Stimulated activated CD4-positive, alpha-beta T cell treated with anti-CD3 and anti-CD28 coated beads, Interleukin-12 subunit alpha, Interleukin-12 subunit beta, amount 100 ng/mL, for 48 hours (primary cell): ENCODE results near the gene DCAF12.

Source experiments
- DNase-seq, 3 donors: peaks; one replicate each; pipeline ENCODE4 v3.0.0-alpha.2; 2020; ENCODE audit warnings: low read depth in 2 of 3, low spot score in 1 of 3

DCAF12 gene

GRCh38 chr9:34125681-34126206 lies 754 bp downstream of the DCAF12 start:
- no peak for DNase-seq

GRCh38 chr9:34124926-34125325 lies 1.6 kb downstream of the DCAF12 start:
- DNase-seq: no peak

GRCh38 chr9:34124099-34124498 lies 2.4 kb downstream of the DCAF12 start:
- DNase-seq: no peak

GRCh38 chr9:34123682-34124081 lies 2.8 kb downstream of the DCAF12 start:
- DNase-seq: no peak

DNA sequence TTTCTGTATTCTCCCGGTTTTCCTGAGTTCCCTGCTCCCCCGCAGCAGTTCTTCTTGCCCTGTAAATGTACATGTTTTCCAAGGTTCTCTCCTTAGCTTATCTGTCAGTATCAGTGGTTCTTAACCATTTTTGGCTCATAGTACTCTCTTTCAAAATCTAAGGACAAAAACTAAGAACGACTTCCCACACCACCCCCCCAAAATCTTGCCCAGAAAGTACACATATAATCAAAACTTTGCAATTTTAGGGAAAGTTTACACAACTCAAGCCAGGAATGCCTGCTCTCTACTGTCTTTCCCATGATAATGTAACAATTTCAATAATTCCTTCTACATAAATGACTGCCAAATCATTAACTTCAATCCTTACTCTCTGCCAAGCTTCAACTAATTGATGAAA lies 4.5 kb downstream of the DCAF12 start:
- no peak for DNase-seq

- no peak for DNase-seq
Observed at GRCh38 chr9:34119713-34120112, 6.8 kb downstream of the DCAF12 start.

- no peak for DNase-seq
Observed at GRCh38 chr9:34114436-34114835, 12.1 kb downstream of the DCAF12 start.

GRCh38 chr9:34106110-34106509 lies 20.4 kb downstream of the DCAF12 start:
- DNase-seq: no peak

DNA sequence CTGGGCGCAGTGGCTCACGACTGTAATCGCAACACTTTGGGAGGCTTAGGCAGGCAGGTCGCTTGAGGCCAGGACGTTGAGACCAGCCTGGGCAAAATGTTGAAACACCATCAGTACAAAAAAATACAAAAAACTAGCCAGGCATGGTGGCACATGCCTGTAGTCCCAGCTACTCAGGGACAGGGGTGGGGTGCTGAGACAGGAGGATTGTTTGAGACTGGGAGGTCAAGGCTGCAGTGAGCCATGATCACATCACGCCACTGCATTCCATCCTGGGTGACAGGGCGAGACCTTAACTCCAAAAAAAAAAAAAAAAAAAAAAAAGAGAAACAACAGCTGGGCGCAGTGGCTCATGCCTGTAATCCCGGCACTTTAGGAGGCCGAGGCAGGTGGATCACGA lies 23.7 kb downstream of the DCAF12 start:
- DNase-seq: no peak

GRCh38 chr9:34098307-34098706 lies 28.2 kb downstream of the DCAF12 start:
- no peak for DNase-seq

- DNase-seq: no peak
Observed at GRCh38 chr9:34097865-34098264, 28.6 kb downstream of the DCAF12 start.

DNA sequence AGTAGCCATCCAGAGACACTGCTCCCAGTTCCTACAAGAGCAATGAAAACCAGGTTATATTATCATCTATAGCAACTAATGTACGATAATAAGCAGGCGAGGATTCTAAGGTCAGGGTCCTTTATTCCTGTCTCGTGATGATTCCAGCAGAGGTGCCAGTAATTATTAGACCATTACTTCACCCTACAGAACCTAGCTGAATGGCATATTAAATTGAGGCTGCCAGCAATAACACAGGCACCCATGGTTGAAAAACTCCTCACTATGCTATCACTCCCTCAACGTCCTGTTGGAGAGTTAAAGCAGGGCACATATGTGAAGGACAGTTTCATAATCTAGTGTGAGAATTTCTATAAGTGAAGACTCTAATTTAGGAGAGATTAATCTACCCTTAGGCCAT lies 29.7 kb downstream of the DCAF12 start:
- DNase-seq: no peak

DNA sequence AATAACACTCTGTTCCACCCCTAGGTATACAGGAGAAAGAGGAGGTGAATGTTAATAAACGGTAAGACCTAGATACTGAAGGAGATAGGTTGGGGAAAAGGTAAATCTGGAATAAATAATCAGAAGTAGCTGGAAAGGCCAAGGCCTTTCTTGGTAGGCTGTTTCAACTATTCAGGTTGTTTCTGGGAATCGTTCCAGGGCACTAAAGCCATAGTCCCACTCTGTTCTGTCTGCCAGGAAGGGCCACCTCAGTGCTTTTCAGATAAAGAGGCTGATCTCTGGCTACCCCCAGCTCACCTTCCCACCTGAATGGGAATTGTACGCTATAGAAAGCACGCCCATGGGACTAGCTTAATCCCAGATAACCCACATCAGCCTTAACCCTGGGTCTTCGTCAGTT lies 32.9 kb downstream of the DCAF12 start:
- DNase-seq: no peak

DNA sequence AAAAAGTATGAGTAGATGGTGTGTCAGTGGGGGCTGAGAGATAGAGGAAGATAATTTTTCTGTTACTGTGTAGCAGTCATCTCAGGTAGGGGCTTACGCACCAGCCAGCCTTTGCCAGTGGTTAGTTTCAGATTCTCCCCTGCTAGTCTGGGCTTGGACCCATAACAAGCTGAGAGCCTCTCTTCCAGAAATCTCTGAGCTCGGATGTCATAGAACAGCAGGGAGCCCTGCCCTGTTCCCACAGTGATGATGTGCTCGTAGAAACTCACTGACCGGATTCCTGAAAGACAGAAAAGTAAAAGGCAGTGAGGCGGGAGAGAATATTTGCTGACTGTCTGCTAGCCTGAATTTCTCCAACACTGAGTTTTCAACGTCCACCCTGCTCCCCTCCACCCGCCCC lies 37.2 kb downstream of the DCAF12 start:
- DNase-seq: no peak

DNA sequence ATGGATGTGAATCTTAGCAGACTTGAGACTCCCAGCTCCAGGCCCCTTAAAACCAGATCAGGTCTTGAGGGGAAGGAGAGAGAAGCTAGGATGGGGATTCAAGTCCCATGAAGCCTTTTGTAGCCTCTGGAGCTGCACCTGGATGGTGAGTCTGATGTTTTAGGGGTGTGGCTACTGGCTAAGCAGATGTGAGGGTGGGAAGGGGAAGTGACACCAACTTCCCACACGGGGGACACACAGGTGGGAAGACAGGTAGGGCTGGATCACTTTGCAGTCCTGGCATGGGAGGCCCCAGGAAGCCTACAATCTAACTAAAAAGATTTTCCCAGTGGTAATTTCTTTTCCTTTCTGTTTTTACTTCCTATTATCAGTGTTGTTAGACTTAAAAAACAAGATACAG lies 39.1 kb downstream of the DCAF12 start:
- DNase-seq: no peak

DNA sequence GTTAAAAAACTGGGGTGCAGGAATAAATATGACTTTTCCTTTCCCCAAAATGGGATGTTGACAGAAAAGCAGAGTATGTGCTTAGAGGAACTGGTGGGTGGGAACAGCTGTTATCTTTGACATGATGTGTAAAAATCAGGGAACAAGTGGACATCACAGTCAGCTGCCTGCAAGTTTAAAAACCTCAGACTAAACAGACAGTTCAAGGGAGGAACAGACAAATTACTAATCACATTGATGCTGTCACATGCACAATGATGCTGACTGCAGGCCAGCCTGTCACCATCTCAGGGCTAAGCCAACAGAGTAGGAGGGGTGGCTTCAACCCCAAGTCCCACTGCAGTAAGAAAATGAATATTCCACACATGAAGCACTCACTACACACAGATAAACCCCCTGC lies 39.6 kb downstream of the DCAF12 start:
- no peak for DNase-seq

DNA sequence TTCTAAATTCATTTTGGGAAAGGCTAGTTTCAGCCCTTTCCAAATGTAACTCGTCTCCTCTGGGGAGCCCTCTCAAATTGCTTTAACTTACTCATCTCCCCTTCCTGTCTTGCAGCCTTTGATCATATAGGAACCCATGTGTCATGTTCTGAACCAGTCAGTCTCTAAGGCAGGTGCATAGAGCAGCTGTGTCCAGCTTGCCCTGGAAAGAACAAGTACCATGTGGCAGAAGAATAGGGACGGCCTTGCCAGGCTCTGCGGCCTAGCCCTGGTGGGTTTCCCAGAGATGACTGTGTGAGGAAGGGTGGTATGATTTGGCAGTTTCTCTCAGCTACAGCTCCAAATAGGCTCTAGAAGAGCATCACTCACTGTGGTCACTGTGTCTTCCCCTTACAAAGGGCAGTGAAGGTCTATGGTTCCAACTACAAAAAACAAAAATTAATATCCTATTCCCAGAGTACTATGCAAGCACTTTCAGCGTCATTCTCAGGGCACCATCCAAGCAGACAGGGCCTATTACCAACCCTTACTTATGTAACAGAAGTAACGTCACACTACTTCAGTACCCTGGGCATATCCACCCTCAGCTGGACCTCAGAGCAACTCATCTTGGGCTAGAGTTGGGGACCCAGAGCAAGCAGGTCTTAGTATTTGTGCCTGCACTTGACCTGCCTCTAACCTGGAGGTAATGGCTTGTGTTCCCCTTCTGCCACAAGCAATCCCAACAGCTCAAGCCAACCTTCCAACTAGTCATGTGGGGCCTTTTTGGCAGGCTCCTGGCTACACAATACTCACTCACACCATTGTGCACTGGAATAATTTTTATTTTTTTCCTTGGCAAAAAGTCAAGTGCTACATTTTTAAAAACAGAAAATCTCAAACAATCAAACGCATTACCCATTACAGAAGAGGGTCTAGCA lies 40.7 kb downstream of the DCAF12 start:
- DNase-seq: no peak

DNA sequence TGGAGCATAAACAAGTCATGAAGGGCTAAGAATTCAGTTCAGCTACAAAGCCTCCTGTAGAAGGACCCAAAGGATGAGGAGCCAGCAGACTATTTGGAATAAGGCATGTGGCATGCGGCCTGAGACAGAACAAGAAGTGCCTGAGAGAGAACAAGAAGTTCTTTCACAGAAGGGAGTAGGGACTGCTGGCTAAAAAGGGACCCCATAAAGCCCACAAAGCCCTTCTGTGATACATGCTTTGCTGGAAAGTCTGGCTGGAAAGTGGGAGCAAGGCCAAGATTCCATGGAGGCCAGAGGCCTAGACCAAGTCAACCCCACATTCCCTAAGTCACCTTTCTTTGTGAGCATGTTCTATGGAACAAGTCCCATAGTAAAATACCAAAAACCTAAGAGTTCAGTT lies 41.9 kb downstream of the DCAF12 start:
- no peak for DNase-seq

- no peak for DNase-seq
Observed at GRCh38 chr9:34079181-34079580, 47.3 kb downstream of the DCAF12 start.

GRCh38 chr9:34072868-34073590 lies 53.5 kb downstream of the DCAF12 start:
- no peak for DNase-seq

DNA sequence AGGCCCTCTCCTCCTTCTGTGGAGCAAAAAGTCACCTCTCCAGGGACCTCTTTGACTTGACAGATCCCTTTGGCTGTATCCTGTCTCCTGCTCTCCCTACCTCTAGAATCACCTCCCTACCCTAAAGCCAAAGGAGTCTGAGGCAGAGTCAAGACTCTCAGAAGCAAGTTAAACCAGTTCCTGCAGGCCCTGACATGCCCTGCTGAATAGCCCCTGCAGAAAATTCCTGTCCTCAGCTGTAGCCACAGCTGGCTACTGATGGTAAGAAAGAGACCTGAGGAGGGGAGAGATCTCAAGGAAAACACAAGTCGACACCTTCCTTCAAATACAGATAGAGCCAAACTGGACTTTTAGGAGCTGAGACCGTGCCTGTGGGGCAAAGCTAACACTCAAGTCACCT lies 54.1 kb downstream of the DCAF12 start:
- no peak for DNase-seq

DNA sequence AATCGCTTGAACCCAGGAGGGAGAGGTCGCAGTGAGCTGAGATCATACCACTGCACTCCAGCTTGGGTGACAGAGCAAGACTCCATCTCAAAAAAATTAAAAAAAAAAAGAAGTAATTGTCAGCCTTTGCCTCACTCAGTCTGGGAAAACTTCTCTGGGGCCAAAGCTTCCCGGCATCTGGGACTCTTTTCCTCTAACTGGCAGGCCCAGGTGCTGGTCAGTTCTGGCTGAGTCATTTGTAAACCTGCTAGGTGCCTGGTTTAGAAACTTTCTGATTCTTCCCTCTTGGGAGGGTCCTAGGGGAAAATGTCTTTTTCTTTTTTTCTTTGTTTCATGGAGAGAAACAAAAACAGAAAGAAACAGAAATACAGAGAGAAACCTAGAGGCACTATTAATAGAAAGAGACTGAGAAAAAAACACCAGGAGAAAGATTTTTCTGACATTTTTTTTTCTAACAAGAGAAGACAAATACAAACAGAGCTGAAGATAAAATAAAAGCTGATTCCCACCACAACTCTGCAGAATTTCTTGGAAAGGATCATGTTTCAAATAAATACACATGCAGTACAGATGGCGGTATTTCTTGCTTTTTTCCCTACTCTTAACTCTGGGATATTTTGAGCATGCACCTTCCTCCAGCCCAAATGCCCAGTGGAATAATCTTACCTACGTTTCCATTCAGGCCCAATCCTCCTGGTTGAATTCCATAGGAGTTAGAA lies 55.7 kb downstream of the DCAF12 start:
- DNase-seq: no peak
